Transverse colon (tissue), 4 donors: Measurements from ENCODE around the gene YIPF5.

Experiments
- EP300 ChIP-seq: sonication (generic); formaldehyde crosslinking; IDR thresholded peaks from one replicate; pipeline ENCODE4 v1.6.1; 2017; ENCODE audit warnings: antibody characterized with exemption, low read depth
- POLR2A ChIP-seq: fragments of 450-650 bp; IDR thresholded peaks from one replicate; pipeline ENCODE4 v1.6.1; 2016; ENCODE audit warnings: antibody characterized with exemption, mild to moderate bottlenecking, moderate library complexity
- POLR2AphosphoS5 ChIP-seq, 3 donors: sonication (generic); formaldehyde crosslinking; IDR thresholded peaks; one replicate each; pipeline ENCODE4 v1.6.1; 2016; ENCODE audit warnings: antibody characterized with exemption in 3 of 3
- TF ChIP-seq, protein P1 (sequence below), 5 experiments: fragments of 200-600 bp in 3 of 5; fragments of 450-650 bp in 2 of 5; sonication (generic) in 3 of 5; IDR thresholded peaks; 1 replicate in 2 of 5; 2 replicates in 3 of 5; pipeline ENCODE4 v1.5.1; 2016 to 2017; ENCODE audit warnings: antibody characterized with exemption in 5 of 5, inconsistent platforms in 3 of 5, mild to moderate bottlenecking in 2 of 5, moderate library complexity in 1 of 5

DNA sequence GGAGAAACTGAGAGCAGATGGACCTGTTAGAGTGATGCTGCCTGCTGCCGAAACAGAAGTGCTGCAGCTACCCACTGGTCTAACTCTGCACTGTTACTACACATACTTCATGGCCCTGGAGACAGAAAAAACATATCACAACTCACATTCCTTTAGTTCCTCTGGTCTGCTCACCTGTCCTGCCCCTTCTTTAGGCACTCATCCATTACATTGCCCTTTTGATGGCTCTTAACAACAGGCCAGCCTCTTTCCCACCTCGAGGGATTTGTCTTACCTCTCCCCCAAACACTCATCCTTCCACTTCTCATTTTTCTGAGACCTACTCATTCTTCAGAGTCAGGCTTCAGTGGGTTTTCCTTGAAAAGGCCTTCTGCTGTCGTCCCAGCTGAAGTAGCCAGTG is 49.4 kb upstream of the YIPF5 start:
- TF ChIP-seq EP300 (no peak), POLR2A (no peak), POLR2AphosphoS5 (IDR thresholded peaks at IDR 0.05) (no peak)
- TF ChIP-seq, protein P1, sequence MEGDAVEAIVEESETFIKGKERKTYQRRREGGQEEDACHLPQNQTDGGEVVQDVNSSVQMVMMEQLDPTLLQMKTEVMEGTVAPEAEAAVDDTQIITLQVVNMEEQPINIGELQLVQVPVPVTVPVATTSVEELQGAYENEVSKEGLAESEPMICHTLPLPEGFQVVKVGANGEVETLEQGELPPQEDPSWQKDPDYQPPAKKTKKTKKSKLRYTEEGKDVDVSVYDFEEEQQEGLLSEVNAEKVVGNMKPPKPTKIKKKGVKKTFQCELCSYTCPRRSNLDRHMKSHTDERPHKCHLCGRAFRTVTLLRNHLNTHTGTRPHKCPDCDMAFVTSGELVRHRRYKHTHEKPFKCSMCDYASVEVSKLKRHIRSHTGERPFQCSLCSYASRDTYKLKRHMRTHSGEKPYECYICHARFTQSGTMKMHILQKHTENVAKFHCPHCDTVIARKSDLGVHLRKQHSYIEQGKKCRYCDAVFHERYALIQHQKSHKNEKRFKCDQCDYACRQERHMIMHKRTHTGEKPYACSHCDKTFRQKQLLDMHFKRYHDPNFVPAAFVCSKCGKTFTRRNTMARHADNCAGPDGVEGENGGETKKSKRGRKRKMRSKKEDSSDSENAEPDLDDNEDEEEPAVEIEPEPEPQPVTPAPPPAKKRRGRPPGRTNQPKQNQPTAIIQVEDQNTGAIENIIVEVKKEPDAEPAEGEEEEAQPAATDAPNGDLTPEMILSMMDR (IDR thresholded peaks at IDR 0.05): no peak
